ENCODE results near the gene UTRN.

UTRN gene

DNA sequence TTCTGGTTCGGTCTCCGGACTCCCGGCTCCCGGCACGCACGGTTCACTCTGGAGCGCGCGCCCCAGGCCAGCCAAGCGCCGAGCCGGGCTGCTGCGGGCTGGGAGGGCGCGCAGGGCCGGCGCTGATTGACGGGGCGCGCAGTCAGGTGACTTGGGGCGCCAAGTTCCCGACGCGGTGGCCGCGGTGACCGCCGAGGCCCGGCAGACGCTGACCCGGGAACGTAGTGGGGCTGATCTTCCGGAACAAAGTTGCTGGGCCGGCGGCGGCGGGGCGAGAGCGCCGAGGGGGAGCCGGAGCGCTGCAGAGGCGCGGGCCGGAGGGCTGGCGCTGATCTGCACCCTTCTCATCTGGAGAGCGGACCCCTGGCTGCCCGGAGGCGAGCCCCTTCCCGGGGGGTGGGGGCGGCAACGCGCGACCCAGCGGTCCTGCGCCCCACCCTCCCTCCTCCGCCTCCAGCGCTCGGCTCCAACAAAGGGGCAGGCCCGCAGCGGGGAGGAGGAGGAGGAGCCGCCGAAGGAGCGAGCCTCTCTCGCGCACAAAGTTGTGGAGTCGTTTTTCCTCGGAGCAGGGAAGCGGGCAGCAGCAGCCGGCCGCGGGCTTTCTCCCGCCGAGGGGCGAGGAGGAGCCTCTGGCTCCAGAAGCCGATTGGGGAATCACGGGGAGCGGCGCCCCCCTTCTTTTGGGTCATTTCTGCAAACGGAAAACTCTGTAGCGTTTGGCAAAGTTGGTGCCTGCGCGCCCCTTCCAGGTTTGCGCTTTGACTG, at the start of gene UTRN:
Gene UTRN, plus strand, starts transcription at position 553 of the 765 bp plus-strand sequence. CDS start 6,494 bp downstream, outside the sequence.
- DNase-seq (ENCODE audit: low read depth) = no peak

DNA sequence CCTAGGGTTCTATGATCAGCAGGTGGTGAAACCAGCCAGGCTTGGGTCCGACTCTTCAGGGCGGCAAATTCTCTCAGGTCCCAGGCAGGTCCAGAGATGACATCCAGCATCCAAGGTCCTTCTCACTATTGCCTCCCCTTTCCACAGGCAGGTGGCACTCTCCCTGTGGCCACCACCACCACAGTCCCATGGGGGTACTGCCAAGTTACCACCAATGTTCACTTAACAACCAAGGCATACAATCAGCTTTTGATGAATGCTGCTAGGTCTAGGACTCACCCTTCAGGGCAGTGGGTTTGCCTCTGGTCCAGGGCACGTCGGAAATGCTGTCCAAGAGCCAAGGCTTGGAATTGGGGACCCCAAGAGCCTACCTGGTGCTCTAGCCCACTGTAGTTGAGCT, 40.4 kb upstream of the UTRN start:
- no peak for DNase-seq (ENCODE audit: low read depth)

DNA sequence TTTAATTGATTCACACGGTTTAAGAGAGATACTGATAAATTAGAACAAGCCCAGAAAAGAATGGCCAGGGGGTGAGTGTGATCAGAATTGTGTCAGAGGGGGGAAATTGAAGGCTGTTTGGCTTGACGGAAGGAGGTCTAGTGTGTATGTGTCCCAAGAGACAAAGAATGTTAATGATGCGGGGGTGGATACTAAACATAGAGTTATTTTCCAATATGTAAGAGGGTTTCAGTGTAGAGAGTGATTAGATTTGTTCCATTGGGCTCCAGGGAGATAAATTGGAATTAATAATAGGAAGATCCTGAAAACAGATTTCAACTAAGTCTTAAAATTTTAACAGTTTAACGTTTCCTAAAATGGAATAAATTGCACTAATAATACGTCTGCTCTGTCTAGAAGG, 38.1 kb upstream of the UTRN start:
- DNase-seq (ENCODE audit: low read depth) = no peak

DNA sequence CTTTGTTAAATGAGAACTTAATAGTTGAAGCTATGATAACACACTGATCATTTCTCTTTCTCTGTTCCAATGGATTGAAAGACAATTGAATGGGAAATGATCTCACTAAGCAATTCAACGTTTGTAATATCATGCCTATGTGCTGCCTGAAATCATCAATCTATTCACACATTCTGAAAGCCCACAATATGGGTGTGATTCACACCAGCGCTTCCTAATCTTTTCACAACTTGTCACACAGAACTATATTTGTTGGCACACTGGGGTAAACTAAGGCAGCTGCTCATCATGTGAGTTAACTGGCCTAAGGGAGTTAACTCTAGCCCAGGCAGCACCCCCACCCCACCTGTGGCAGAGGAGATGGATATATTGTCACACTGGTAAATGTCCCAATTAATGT, 37.1 kb upstream of the UTRN start:
- DNase-seq (ENCODE audit: low read depth) = no peak

DNA sequence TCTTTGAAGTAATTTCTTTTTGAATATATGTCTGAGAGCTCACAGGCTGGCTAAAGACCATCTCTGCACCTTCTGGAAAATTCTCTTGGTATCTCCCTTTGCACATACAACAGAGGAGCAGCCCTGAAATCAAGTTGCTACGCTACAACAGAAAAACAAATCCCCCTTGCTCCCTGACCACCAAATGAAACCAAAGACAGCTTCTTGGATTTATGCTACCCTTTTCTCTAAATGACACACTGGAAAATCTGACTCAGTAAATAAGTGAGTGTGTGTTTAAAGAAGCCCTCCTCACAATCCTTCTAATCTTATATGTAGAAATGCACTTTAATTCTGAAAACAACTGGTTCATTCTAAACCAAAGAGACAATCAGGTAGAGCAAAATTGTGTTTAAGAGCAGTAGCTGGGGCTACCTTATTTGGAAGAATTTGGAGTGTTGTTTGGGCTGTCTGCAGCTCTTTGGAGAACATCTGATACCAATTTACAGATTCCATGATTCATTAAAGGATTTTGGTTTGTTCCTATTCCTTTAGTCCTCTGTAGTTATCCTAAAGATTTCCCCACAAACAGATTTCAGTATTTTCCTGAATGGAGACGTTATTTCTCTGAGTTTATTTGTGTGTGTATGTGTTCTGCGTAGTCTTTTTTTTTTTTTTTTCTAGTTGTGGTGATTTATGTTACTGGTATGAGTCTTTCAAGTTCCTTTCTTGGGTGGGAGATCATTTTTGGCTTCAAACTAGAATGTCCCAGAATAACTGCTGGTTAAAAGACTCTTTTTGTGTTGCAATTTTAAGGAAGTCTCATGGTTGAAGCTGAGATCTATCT, 36.4 kb upstream of the UTRN start:
- no peak for DNase-seq (ENCODE audit: low read depth)

DNA sequence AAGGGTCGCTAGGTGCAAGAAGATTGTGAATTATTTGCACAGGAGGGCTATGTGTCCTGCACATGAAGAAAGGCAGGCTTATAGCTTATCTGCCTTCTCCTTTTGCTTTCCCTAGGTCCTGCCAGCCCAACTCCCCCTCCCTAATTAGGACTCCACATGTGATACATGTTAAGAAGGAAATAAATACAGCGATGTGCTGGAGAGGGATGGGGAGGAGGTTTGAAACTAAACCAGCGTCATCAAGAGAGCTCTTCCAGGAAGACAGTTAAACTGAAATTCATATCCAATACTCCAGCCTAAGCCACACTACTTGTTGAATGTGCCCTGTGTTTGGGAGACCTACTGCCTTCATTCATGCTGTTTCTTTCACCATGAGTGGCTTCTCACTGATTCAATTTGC, 34.9 kb upstream of the UTRN start:
- DNase-seq (ENCODE audit: low read depth) = no peak

DNA sequence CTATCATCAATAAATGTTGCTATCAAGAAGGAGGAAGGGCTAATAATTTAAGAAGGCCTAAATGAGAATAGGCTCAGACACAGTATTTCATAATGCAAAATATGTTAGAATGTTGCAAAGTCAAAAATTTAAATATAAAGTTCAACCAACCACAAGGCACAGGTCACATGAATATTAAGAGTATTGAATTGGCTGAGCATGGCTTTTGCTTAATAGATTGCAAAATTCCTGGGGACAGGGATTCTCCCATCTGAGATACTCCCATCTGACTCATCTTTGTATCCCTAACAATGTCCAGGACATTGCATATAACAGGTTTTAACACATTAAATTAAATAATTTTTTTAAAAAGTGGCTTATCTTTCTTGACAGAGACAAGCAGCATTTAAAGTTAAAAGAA, 32.9 kb upstream of the UTRN start:
- DNase-seq (ENCODE audit: low read depth) = no peak

DNA sequence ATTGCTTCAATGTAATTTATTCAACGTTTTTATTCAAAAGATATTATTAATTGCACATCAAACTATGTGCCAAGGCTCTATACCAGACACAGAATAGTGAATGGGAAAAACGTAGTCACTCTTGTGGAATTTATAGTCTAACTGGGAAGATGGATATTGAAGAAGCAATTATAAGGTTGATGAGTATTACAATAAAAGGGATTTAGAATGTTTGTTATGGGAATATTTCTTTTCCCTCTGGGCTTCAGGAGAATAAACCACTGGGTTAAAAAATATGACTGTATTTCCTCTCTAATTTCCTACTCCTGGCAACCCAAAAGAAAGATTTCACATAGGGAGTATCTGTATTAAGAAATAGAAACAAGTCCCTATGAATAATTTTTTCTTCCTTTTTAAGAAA, 25.1 kb upstream of the UTRN start:
- no peak for DNase-seq (ENCODE audit: low read depth)

DNA sequence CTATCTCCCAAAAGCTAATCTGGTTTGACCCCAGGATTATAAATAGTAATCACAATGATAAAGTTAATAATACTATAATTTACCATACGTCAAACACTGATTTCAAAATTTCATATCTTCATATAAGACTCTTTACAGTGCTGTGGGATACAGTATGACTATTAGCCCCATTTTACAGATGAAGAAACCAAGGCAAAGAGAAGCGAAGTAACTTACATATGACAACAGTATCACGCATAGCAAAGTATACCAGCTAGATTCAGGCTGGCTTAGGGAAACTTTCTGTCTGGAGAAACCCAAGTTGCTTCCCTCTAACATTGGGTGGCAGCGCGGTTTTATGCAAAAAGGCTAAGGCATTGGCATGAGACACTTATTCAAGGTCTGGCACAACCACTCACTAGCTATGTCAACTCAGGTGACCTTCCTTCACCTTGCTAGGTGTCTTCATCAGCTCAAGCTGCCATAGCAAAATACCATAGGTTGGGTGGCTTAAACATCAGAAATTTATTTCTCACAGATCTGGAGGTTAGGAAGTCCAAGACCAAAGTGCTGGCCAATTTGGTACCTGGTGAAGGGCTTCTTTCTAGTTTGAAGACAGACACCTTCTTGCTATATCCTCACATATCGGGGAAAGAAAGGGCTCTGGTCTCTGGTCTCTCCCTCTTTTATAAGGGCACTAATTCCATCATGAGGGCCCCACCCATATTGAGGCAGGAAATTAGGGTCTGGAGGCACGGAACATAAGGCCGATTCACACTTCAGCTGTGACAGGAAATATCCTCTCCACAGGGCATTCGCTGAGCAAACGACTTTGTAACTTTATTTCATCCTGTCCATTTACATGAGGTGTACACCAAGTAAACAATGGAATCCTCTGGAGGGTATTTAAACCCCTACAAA, 22.4 kb upstream of the UTRN start:
- no peak for DNase-seq (ENCODE audit: low read depth)

DNA sequence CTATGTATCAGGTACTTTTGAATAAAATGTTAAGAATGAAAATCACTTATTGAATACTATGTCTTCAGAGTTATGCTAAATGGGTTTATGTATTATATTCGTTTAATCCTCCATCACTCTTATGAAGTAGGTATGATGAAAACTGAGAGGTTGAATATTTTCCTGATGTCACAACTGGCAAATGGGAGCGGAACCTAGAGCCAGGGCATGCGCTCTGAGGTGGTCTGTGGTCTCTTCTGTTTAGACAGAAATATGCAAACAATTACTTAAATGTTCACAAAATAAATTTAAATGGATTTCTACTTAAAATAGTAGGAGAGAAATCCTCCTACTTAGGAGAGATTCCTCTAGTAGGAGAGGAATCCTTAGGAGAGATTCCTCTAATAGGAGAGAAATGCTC, 21.3 kb upstream of the UTRN start:
- DNase-seq (ENCODE audit: low read depth) = no peak

DNA sequence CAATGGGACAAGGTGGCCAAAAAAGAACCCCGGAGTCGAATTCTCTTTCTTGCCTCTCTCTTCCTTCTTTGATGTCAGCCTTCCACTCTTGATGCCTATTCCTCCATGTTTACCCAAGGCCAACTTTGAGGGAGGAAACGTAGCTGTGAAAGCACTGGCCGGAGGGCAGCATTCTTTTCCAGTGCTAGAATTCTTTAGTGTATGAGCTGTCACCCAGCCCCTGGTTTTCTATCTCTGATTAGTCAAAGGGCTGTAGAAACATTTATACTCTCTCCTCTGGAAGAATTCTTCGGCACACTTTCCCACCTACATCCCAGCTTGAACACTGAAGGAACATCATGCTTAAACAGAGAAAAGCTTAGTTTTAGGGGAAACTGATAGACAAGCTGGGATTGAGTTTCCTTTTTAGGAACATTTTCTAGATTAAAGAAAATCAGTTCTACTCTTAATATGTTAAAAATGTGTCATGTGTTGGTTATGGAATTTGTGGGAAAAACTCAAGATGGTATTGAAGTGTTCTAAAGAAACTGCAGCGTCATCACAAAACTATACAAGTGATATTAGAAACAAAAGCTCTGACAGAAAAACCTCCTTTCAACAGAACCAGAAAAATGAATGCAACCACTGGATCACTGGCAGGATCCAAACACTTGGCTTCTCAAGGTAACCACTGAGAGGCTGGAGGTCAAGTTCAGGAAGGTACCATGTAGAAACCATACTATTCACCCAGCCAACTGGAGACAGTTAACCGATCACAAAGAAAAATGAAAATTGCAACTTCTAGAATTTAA, 20.7 kb upstream of the UTRN start:
- DNase-seq (ENCODE audit: low read depth) = no peak

DNA sequence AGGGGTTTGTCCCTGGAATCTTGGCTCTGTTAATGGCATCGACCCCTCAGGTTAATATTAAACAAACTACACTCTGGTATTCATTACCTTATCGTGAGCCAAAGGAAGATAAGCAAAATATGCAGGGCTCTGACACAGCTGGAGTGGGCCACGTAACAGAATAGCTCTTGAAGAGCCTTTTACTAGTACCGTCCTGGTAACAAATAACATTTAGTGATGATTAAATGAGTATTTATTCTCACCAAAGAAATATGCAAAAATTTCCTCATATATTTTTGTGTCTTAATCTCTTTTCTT, 20.1 kb upstream of the UTRN start:
- DNase-seq (ENCODE audit: low read depth) = no peak

DNA sequence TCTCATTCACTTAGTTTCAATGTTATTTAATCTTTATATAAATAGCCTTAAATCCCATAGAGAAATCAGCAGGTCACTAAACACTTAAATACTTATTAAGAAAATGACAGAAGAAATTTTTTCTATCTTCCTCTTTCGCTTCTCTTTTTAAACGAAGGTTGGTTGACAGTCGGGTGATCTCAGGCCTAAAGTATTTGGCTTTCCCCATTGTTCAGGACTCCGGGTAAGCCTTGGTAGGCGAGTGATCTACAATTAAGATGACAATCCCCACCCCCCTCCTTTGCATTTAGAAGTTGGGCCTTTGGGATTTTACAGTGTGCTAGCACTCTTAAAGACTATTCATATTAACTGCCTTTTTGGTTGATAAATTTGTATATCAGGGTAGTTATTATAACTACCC, 19.7 kb upstream of the UTRN start:
- no peak for DNase-seq (ENCODE audit: low read depth)

DNA sequence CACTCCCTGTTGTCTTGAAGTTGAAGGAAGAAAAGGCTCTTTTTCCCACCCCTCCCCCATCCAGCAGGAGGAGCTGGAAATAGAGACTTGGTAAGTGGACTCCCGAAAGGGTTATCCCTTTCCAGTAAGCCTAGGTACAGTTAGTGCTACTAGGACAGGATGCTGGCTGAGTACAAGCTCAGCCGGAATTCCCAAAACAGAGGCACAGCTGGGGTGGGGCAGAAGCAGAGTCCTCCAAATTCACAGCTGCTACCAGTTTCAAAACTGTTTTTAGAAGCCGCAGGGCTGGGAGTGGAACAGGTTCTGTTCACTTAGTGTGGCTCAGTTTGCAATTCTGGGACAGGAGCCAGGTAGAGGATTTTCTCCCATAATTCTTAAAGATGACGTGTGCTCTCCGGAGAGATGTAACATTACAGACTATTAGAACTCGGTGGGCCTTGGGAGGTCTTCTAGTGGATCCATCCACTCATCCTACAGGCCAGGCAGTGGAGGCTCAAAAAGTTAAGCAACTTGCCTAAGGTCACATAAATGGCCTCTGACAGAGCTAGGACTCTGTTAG, 19.0 kb upstream of the UTRN start:
- DNase-seq (ENCODE audit: low read depth) = no peak

DNA sequence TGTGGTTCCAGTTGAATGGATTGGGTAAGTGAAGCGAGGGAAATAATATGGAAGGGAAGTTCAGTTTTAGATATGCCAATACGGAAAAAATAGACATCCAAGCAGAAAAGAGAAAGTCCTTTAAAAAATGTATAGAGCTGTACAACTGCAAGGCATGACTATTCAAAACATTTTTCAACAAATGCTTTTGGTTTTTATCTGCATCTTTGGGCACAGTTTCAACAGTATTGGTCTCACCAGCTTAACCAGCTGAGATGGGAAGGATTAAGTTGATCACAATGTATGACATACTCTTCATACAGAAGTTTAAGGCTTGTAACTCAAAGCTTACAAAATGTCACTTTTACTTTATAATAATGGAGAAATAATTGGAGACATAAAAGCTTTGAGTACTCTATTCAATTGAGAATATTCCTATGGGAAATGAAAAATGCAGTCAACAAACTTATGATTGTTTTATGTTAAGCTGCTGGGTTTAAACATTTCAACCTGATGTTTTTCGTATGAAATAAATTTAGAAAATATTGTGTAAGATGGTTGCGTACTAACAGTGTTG, 16.3 kb upstream of the UTRN start:
- no peak for DNase-seq (ENCODE audit: low read depth)

DNA sequence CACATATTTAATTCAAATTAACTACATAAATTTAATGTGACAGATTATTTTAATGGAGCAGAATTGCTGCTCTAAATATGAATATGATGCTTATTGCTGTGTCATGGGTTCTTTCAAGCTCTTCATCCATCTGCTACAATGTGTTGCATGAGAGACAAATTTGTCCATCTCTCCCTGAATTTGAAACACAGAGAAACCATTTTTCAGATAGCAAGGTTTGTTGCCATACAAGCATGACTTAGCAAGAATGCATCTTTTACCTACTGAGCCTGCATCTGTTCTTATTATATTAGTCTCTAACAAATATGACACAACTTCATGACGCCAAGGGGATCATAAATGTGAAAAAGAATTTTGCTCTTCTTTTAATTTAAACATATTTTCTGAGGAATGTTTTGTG, 8.0 kb upstream of the UTRN start:
- DNase-seq (ENCODE audit: low read depth) = no peak

DNA sequence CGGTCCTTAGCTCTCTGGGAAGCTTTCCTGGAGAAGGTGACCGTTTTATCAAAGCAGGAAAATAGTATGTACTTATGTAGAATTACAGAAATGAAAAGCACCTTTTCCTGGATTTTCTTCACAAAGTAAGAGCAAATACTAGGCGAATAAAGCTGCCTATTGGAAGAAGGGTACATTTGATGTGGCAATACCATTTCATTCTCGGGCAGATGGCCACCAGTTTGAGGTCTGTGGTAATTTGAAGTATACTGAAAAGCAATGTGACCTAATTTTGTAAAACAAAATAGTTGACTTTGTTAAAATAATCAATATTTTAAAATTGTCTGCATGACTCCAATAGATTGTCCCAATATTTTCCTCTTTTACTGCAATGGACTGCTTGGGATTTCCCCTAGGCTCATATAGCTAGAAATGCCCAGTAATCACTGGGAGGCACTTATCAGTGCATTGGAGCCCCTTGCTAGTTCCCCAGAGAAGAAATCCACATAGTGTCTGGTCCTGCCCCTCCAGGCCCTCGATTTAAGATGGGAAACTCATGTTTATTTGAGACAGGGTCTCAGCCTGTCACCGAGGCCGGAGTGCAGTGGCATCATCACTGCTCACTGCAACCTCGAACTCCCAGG, 7.4 kb upstream of the UTRN start:
- no peak for DNase-seq (ENCODE audit: low read depth)

DNA sequence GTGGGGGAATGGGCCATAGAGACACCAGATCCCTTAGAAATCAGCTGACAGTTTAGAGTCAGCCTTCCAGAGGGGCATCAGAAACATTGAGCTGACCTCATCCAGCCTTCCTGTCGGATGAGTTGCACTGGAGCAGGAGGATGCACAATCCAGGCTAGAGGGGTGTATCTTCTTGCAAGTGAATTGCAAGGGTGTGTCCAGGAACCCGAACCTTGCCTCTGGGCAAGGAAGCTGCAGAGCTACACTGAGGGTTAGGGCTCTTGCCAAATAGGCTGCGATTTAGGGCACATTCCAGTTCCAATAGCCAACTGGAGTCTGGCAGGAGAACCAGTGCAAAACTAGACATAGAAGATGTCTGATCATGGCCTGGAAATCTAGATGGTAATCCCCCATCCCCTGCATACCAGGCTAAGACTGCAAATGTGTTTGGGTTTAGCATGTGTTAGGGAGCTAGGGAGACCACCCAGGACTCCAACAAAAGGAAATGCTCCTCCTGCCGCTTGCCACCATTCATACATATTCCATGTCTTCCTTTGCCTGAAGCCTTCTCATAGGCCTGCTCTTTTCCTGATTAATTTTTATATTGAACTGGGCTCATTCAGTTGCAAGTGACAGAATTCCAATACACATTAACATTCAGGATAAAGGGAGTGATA, 6.3 kb upstream of the UTRN start:
- DNase-seq (ENCODE audit: low read depth) = no peak

DNA sequence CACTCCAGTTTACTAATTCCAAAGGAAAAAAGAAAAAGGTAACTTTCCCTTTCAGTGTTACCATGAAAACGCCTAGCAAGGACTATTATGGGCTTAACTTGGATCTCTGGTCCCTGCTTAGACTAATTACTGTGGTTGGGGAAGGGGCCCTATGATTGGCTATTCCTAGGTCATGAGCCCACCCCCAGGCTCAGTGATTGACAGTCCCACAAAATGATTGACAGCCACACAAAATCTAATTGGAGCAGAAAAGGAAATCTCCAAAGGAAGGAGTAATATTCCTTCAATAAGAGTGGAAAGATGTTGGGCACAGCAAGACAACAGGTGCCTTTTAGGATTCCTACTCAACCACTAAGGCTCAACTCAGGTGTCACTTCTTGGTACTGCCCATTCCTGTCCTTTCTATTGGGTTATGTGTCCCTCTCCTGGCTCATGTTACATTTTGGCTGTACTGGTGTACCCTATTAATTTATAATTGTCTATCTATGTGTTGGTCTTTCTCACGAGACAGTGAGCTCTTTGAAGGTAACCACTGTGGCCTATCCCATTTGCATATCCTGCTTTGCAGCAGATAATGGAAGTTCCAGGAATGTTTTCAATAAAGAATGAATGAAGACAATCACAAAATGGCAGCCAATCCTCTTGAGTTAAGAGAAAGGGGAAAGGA, 5.5 kb upstream of the UTRN start:
- no peak for DNase-seq (ENCODE audit: low read depth)

All from stimulated activated CD8-positive, alpha-beta memory T cell treated with anti-CD3 and anti-CD28 coated beads, Interleukin-15, amount 100 ng/mL, for 1 hour (primary cell).